Keratinocyte (primary cell): ENCODE measurements around the gene CNTRL. TPM values are rescaled to one million over a fixed set of nuclear protein-coding genes. Genes with fewer than 3 reads are reported as not detected.

ENCODE experiments used
- DNase-seq: peaks from one replicate; pipeline ENCODE4 v3.0.0-alpha.2; 2011; ENCODE audit warnings: low read depth, missing footprints, low spot score
- FAIRE-seq: peaks from 2 replicates; lab custom pipeline; 2011; peaks lifted over from hg19 to GRCh38; lab: Jason Lieb, UNC
- H2AFZ ChIP-seq: 2 replicates; pipeline ENCODE4 v1.6.0; 2012; ENCODE audit warnings: low read length, control low read depth, inconsistent platforms; ENCODE audit not compliant: control insufficient read depth
- H3K27ac ChIP-seq: 2 replicates; pipeline ENCODE4 v1.5.1; 2011; ENCODE audit warnings: low read length; ENCODE audit not compliant: control insufficient read depth, insufficient read depth
- H3K27me3 ChIP-seq: 3 replicates; pipeline ENCODE4 v1.6.0; 2011; ENCODE audit warnings: low read length; ENCODE audit not compliant: control insufficient read depth, insufficient read depth; ENCODE audit errors: extremely low read depth
- H3K36me3 ChIP-seq, 2 experiments: 2 replicates in 1 of 2; 3 replicates in 1 of 2; pipeline ENCODE4 v1.5.1; 2011; ENCODE audit warnings: low read length in 2 of 2, mild to moderate bottlenecking in 1 of 2; ENCODE audit not compliant: control insufficient read depth in 2 of 2, insufficient read depth in 2 of 2; ENCODE audit errors: extremely low read depth in 1 of 2
- H3K4me1 ChIP-seq: 3 replicates; pipeline ENCODE4 v1.5.1; 2011; ENCODE audit warnings: low read length; ENCODE audit not compliant: control insufficient read depth, insufficient read depth; ENCODE audit errors: extremely low read depth
- H3K4me2 ChIP-seq: 3 replicates; pipeline ENCODE4 v1.6.0; 2011; ENCODE audit warnings: low read depth, low read length; ENCODE audit not compliant: control insufficient read depth, insufficient read depth; ENCODE audit errors: extremely low read depth
- H3K4me3 ChIP-seq, 3 experiments: fragments of 200-600 bp in 1 of 3; sonication (generic) in 1 of 3; 2 replicates in 2 of 3; 3 replicates in 1 of 3; pipeline ENCODE4 v1.5.1; 2011 to 2016; ENCODE audit warnings: low read length in 3 of 3, mild to moderate bottlenecking in 3 of 3, control low read depth in 2 of 3, inconsistent platforms in 1 of 3, low read depth in 1 of 3, mixed read lengths in 1 of 3, mixed run types in 1 of 3, moderate library complexity in 1 of 3; ENCODE audit not compliant: control insufficient read depth in 2 of 3, insufficient read depth in 2 of 3; ENCODE audit errors: extremely low read depth in 1 of 3
- H3K79me2 ChIP-seq: 2 replicates; pipeline ENCODE4 v1.6.0; 2012; ENCODE audit warnings: low read length; ENCODE audit not compliant: control insufficient read depth, insufficient read depth
- H3K9ac ChIP-seq: 3 replicates; pipeline ENCODE4 v1.6.0; 2011; ENCODE audit warnings: low read length; ENCODE audit not compliant: control insufficient read depth, insufficient read depth; ENCODE audit errors: extremely low read depth
- H3K9me1 ChIP-seq: 3 replicates; pipeline ENCODE4 v1.6.0; 2011; ENCODE audit warnings: low read length; ENCODE audit not compliant: control insufficient read depth, insufficient read depth; ENCODE audit errors: extremely low read depth
- H3K9me3 ChIP-seq: 2 replicates; pipeline ENCODE4 v1.5.1; 2012; ENCODE audit warnings: low read depth, low read length; ENCODE audit not compliant: control insufficient read depth
- H4K20me1 ChIP-seq: 3 replicates; pipeline ENCODE4 v1.6.0; 2011; ENCODE audit warnings: low read length; ENCODE audit not compliant: control insufficient read depth, insufficient read depth; ENCODE audit errors: extremely low read depth
- EZH2 ChIP-seq: IDR thresholded peaks from one replicate; pipeline ENCODE4 v1.6.1; 2012; ENCODE audit warnings: inconsistent platforms, mild to moderate bottlenecking, low read length, moderate library complexity
- dilution Hi-C: fragments of 300-500 bp; cut with MboI; formaldehyde crosslinking; loops from one replicate; pipeline ENCODE4 v1.7.0; 2020; ENCODE audit warnings: low sequenced_read_pairs; ENCODE audit not compliant: extremely low pct_ligation_motif_present
- polyA plus RNA-seq, 5 experiments: library from polyadenylated mRNA; depleted of rRNA in 3 of 5; stranded (reverse) in 3 of 5; stranded (forward) in 1 of 5; unstranded in 1 of 5; fragments of >200 nt; gene quantifications; 1 replicate in 1 of 5; 2 replicates in 3 of 5; 3 replicates in 1 of 5; pipeline versions ENCODE4 v1.2.1 to v1.2.3, GENCODE V29; 2011 to 2012; ENCODE audit warnings: missing spikeins in 2 of 5, low read depth in 1 of 5, low replicate concordance in 1 of 5
- TF ChIP-seq, protein P1 (sequence below), 3 experiments: IDR thresholded peaks in 1 of 3; conservative IDR thresholded peaks in 1 of 3; optimal IDR thresholded peaks in 1 of 3; 2 replicates in 2 of 3; 3 replicates in 1 of 3; pipeline versions ENCODE3 to v1.5.1; 2011; ENCODE audit warnings: low read length in 3 of 3, mild to moderate bottlenecking in 3 of 3, moderate library complexity in 2 of 3, control low read depth in 1 of 3, inconsistent platforms in 1 of 3; ENCODE audit not compliant: insufficient read depth in 2 of 3; ENCODE audit errors: extremely low read depth in 1 of 3

The CNTRL gene
- polyA plus RNA-seq, 1 donor (not counting 4 experiments of a cell fraction or from before 2014, with no cell fraction given), result 5.3 TPM

DNA sequence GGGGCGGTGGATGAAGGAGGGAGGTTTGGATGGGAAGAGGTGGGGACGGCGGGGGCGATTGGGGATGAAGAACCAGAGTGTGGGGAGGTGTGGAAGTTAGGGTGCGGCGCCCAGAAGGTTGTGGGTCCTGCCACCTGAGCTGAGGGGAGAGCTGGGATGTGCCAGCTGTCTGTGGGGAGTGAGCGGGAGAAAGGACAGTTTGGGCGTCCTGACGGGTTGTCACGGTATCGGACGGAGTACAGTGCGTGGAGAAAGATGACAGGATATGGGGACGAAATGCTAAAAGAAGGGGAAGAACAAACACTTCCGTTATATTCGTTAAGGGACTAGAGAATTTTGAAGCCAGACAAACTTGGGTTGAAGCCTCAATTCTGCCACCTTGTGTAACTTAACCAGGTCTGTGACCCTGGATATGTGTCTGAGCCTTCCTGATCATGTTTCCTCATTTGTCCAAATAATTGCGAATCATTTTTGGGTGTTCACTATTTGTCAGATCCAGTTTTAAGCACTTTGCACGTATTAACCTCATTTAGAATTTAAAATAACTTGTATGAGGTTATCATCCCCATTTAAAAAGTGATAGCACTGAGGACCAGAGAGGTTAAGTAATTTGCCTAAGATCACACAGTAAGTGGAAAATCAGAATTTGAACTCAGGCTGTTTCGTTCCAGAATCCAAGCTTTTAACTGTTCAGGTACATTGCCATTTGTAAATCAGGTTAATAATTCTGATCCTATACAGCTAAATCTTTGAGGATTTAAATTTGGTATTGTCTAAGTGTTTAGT lies 689 bp downstream of the CNTRL start:
- Histone ChIP-seq H3K4me2 (peak overlapping the region; percentile 81), H3K9ac (peak overlapping the region; percentile 87), H3K9me3 (no peaks in the 10 kb centered on the region), H3K27ac (peak overlapping the region; percentile 82), H3K27me3 (no peaks in the 10 kb centered on the region), H3K4me1 (peaks cover 14% of the 10 kb centered on the region), H3K4me3 (peak overlapping the region; percentile 74 to 88 (median 88)), H2AFZ (peak overlapping the region; percentile 96), H3K79me2 (no peaks in the 10 kb centered on the region), H3K9me1 (no peaks in the 10 kb centered on the region), H3K36me3 (no peaks in the 10 kb centered on the region), H4K20me1 (no peaks in the 10 kb centered on the region)
- dilution Hi-C loops, result no loop called here
- DNase-seq (no peak), FAIRE-seq (no peak)
- no peak for TF ChIP-seq EZH2
- TF ChIP-seq, protein P1, sequence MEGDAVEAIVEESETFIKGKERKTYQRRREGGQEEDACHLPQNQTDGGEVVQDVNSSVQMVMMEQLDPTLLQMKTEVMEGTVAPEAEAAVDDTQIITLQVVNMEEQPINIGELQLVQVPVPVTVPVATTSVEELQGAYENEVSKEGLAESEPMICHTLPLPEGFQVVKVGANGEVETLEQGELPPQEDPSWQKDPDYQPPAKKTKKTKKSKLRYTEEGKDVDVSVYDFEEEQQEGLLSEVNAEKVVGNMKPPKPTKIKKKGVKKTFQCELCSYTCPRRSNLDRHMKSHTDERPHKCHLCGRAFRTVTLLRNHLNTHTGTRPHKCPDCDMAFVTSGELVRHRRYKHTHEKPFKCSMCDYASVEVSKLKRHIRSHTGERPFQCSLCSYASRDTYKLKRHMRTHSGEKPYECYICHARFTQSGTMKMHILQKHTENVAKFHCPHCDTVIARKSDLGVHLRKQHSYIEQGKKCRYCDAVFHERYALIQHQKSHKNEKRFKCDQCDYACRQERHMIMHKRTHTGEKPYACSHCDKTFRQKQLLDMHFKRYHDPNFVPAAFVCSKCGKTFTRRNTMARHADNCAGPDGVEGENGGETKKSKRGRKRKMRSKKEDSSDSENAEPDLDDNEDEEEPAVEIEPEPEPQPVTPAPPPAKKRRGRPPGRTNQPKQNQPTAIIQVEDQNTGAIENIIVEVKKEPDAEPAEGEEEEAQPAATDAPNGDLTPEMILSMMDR (optimal IDR thresholded peaks at IDR 0.05 in 1 of 3, IDR thresholded peaks at IDR 0.05 in 1 of 3, conservative IDR thresholded peaks at IDR 0.05 in 1 of 3; ENCODE audit: extremely low read depth in 1 of 3, insufficient read depth in 2 of 3, low read length in 3 of 3), result peak in 2 of 3 experiments; percentile 11 to 16

DNA sequence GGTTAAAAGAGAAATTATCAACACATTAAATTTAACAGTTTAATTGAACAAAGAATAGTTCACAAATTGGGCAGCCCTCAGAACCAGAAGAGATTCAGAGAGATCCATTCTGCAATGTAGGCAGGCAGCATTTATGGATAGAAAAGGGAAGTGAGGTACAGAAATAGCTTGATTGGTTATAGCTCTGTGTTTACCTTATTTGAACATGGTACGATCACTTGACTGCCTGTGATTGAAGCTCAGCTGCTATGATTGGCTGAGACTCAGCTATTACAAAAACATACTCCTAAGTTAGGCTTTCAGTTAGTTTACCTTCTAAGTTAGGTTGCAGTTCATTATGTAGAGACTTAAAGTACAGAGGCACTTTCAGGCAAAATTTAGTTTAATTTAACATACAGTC lies 7.3 kb downstream of the CNTRL start:
- no peaks in the 10 kb centered on the region for H3K79me2 ChIP-seq
- no peak overlapping the region for H3K27ac ChIP-seq
- no peaks in the 10 kb centered on the region for H3K9me1 ChIP-seq
- no peak overlapping the region for H3K9ac ChIP-seq
- no peaks in the 10 kb centered on the region for H3K4me1 ChIP-seq
- H2AFZ ChIP-seq, result no peak overlapping the region
- H3K27me3 ChIP-seq, result no peaks in the 10 kb centered on the region
- DNase-seq, result no peak
- no peak for FAIRE-seq
- H3K4me3 ChIP-seq, result no peak overlapping the region
- no peak overlapping the region for H3K4me2 ChIP-seq
- no peaks in the 10 kb centered on the region for H4K20me1 ChIP-seq
- H3K36me3 ChIP-seq, result no peaks in the 10 kb centered on the region
- dilution Hi-C loops, result no loop called here
- TF ChIP-seq, protein P1 (optimal IDR thresholded peaks at IDR 0.05 in 1 of 3, IDR thresholded peaks at IDR 0.05 in 1 of 3, conservative IDR thresholded peaks at IDR 0.05 in 1 of 3; ENCODE audit: extremely low read depth in 1 of 3, insufficient read depth in 2 of 3, low read length in 3 of 3), result no peak
- no peak for TF ChIP-seq EZH2
- H3K9me3 ChIP-seq, result no peaks in the 10 kb centered on the region
